ENCODE results near the gene IPO4. TPM values are rescaled to one million over a fixed set of nuclear protein-coding genes. Genes with fewer than 3 reads are reported as not detected.

The IPO4 gene
- total and polyA plus RNA-seq, 7 donors, result 3.0 to 37.1 (median 12.8) TPM

DNA sequence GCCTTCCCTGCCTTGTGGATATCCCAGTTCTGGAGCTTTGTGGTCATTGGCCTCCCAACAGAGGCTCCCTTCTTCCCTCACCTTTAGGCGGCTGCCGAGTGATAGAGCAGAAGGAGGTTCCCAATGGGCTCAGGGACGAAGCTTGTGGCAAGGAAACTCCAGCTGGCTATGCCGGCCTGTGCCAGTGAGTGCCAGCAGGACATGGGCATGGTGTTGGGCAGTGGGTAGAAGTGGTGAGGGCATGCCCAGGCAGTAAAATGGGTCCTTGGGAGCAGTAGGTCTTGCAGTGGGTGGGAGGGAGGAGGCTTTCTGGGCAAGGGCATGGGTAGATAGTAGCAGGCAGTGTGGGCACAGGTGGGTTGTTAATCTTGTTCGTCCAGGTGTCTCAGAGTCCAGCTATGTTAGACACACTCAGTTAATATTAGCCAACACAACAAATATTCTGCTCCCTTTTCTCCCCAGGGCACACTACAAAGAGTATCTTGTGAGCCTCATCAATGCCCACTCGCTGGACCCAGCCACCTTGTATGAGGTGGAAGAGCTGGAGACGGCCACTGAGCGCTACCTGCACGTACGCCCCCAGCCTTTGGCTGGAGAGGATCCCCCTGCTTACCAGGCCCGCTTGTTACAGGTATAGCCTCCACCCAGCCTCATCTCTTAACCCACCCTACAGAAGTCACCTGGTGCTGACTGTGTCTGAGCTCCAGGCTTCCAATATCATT is 28.7 kb downstream of the IPO4 start:
- no peaks in the 10 kb centered on the region for H3K9me3 ChIP-seq
- peak overlapping the region; percentile 90 to 97 (median 92) for H3K27ac ChIP-seq
- no peak overlapping the region for H3K4me3 ChIP-seq
- H3K4me1 ChIP-seq, result peaks cover 0 to 40% (median 28%) of the 10 kb centered on the region in 4 donors
- 90 to 92% methylated on average over 11 of the region's 11 CpGs for WGBS, 2 donors
- no peak for DNase-seq
- intact Hi-C loops (cut with DNase I), result loop anchor here (2.0 kb wide), 2 partner anchors 13 to 29 kb away; partner anchors contain the start of genes IPO4, PSME2 and RNF31
- H3K27me3 ChIP-seq, result no peaks in the 10 kb centered on the region
- no peak for TF ChIP-seq POLR2A (IDR thresholded peaks at IDR 0.05)
- TF ChIP-seq POLR2AphosphoS5 (IDR thresholded peaks at IDR 0.05), result no peak
- TF ChIP-seq EP300 (IDR thresholded peaks at IDR 0.05), result no peak
- TF ChIP-seq, protein P1, sequence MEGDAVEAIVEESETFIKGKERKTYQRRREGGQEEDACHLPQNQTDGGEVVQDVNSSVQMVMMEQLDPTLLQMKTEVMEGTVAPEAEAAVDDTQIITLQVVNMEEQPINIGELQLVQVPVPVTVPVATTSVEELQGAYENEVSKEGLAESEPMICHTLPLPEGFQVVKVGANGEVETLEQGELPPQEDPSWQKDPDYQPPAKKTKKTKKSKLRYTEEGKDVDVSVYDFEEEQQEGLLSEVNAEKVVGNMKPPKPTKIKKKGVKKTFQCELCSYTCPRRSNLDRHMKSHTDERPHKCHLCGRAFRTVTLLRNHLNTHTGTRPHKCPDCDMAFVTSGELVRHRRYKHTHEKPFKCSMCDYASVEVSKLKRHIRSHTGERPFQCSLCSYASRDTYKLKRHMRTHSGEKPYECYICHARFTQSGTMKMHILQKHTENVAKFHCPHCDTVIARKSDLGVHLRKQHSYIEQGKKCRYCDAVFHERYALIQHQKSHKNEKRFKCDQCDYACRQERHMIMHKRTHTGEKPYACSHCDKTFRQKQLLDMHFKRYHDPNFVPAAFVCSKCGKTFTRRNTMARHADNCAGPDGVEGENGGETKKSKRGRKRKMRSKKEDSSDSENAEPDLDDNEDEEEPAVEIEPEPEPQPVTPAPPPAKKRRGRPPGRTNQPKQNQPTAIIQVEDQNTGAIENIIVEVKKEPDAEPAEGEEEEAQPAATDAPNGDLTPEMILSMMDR (IDR thresholded peaks at IDR 0.05), result peak in 1 of 4 experiments; percentile 10
- H3K36me3 ChIP-seq, result peaks cover 45 to 73% (median 53%) of the 10 kb centered on the region in 4 donors

- DNase-seq, result no peak
- peaks cover 38 to 70% (median 49%) of the 10 kb centered on the region in 4 donors for H3K36me3 ChIP-seq
- no peak overlapping the region for H3K27ac ChIP-seq
- H3K27me3 ChIP-seq, result no peaks in the 10 kb centered on the region
- peaks cover 0 to 15% (median 14%) of the 10 kb centered on the region in 4 donors for H3K4me1 ChIP-seq
- H3K9me3 ChIP-seq, result no peaks in the 10 kb centered on the region
- H3K4me3 ChIP-seq, result no peak overlapping the region
- intact Hi-C loops (cut with DNase I), result no loop called here
- WGBS, 2 donors, result 93 to 95% methylated on average over 12 of the region's 12 CpGs
- TF ChIP-seq, protein P1 (IDR thresholded peaks at IDR 0.05), result no peak
- no peak for TF ChIP-seq EP300 (IDR thresholded peaks at IDR 0.05)
- TF ChIP-seq POLR2AphosphoS5 (IDR thresholded peaks at IDR 0.05), result no peak
- no peak for TF ChIP-seq POLR2A (IDR thresholded peaks at IDR 0.05)
Observed at GRCh38 chr14:24157331-24157730, 31.3 kb downstream of the IPO4 start.

DNA sequence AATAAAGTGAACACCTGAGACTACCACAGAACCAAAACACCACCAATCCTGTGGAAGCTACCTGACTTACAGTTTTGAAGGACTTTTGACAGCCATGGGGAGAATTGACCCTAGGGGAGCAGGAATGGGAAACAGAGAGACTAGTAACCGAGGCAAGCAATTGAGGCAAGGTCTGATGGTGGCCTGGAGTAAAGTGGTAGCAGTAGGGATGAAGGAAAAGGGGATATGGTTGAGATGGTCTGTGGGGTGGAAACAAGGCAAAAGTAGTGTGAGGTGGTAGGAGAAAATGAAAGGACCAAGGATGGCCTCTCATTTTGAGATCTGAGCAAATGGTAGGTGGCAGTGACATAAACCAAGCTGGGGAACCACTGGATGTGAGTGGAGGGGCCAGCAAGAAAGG is 31.8 kb downstream of the IPO4 start:
- TF ChIP-seq EP300 (IDR thresholded peaks at IDR 0.05), result no peak
- no peak for TF ChIP-seq POLR2A (IDR thresholded peaks at IDR 0.05)
- no peak for TF ChIP-seq POLR2AphosphoS5 (IDR thresholded peaks at IDR 0.05)
- TF ChIP-seq, protein P1 (IDR thresholded peaks at IDR 0.05), result no peak
- no peak overlapping the region for H3K27ac ChIP-seq
- intact Hi-C loops (cut with DNase I), result no loop called here
- DNase-seq, result no peak
- peaks cover 43 to 75% (median 51%) of the 10 kb centered on the region in 4 donors for H3K36me3 ChIP-seq
- no peaks in the 10 kb centered on the region for H3K27me3 ChIP-seq
- no peak overlapping the region for H3K4me3 ChIP-seq
- H3K9me3 ChIP-seq, result no peaks in the 10 kb centered on the region
- peaks cover 0 to 10% (median 9%) of the 10 kb centered on the region in 4 donors for H3K4me1 ChIP-seq
- 90 to 95% methylated on average over 1 of the region's 1 CpG for WGBS, 2 donors

DNA sequence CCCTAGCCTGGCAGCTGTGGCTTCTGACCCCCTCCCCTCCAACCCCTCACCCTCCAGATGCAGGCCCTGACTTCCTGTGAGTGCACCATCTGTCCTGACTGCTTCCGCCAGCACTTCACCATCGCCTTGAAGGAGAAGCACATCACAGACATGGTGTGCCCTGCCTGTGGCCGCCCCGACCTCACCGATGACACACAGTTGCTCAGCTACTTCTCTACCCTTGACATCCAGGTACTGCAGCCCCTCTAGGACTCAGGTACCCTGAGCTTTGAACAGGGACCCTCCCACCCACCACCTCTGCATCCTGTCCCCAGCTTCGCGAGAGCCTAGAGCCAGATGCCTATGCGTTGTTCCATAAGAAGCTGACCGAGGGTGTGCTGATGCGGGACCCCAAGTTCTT is 33.5 kb downstream of the IPO4 start:
- intact Hi-C loops (cut with DNase I), result no loop called here
- WGBS, 2 donors, result 96 to 98% methylated on average over 10 of the region's 10 CpGs
- Histone ChIP-seq H3K36me3 (peaks cover 52 to 87% (median 68%) of the 10 kb centered on the region in 4 donors), H3K4me3 (no peak overlapping the region), H3K27me3 (no peaks in the 10 kb centered on the region), H3K4me1 (no peaks in the 10 kb centered on the region), H3K9me3 (no peaks in the 10 kb centered on the region), H3K27ac (no peak overlapping the region)
- no peak for DNase-seq
- TF ChIP-seq EP300 (IDR thresholded peaks at IDR 0.05), result no peak
- TF ChIP-seq POLR2A (IDR thresholded peaks at IDR 0.05), result no peak
- TF ChIP-seq POLR2AphosphoS5 (IDR thresholded peaks at IDR 0.05), result no peak
- TF ChIP-seq, protein P1 (IDR thresholded peaks at IDR 0.05), result no peak
